Measurements from ENCODE around the gene CORO2B. TPM values are rescaled to one million over a fixed set of nuclear protein-coding genes. Genes with fewer than 3 reads are reported as not detected.

Gene CORO2B
- total RNA-seq, 4 donors from 2014 or later: 0.19 to 2.3 (median 0.22) TPM; not detected in 1

- H3K4me1 ChIP-seq: no peaks in the 10 kb centered on the region
- H3K27ac ChIP-seq: no peak overlapping the region
- intact Hi-C loops (cut with DNase I): loop anchor here (5.0 to 10.0 kb wide), 2 partner anchors 236 to 327 kb away; no protein-coding TSS in a partner anchor
- H3K4me3 ChIP-seq: no peak overlapping the region
- WGBS, 2 donors: 21 to 53% methylated on average over 6 to 12 of the region's 20 CpGs
- no peak for DNase-seq
- no peaks in the 10 kb centered on the region for H3K36me3 ChIP-seq
- TF ChIP-seq POLR2A (IDR thresholded peaks at IDR 0.05): no peak
- peak; percentile 79 to 95 (median 85) for TF ChIP-seq CTCF (IDR thresholded peaks at IDR 0.05)
- H3K9me3 ChIP-seq: no peaks in the 10 kb centered on the region
- peaks cover 0 to 54% (median 0%) of the 10 kb centered on the region in 4 donors for H3K27me3 ChIP-seq
Observed at GRCh38 chr15:68550498-68551295, 28.1 kb upstream of the CORO2B start.

GRCh38 chr15:68551296-68551635 is 27.5 kb upstream of the CORO2B start:
- no peak for DNase-seq
- no peak overlapping the region for H3K27ac ChIP-seq
- TF ChIP-seq POLR2A (IDR thresholded peaks at IDR 0.05) (no peak), CTCF (IDR thresholded peaks at IDR 0.05) (no peak)
- no peaks in the 10 kb centered on the region for H3K9me3 ChIP-seq
- WGBS, 2 donors: 75 to 78% methylated on average over 2 to 5 of the region's 5 CpGs
- H3K4me1 ChIP-seq: no peaks in the 10 kb centered on the region
- no peak overlapping the region for H3K4me3 ChIP-seq
- intact Hi-C loops (cut with DNase I): loop anchor here (5.0 to 10.0 kb wide), 2 partner anchors 236 to 326 kb away; no protein-coding TSS in a partner anchor
- no peaks in the 10 kb centered on the region for H3K36me3 ChIP-seq
- H3K27me3 ChIP-seq: peaks cover 0 to 58% (median 0%) of the 10 kb centered on the region in 4 donors

- WGBS, 2 donors: 52 to 58% methylated on average over 6 of the region's 6 CpGs
Observed at GRCh38 chr15:68552344-68552743, 26.4 kb upstream of the CORO2B start.

GRCh38 chr15:68552773-68553172 is 26.0 kb upstream of the CORO2B start:
- H3K27ac ChIP-seq: no peak overlapping the region
- no peaks in the 10 kb centered on the region for H3K36me3 ChIP-seq
- H3K4me3 ChIP-seq: no peak overlapping the region
- TF ChIP-seq CTCF (IDR thresholded peaks at IDR 0.05): no peak
- TF ChIP-seq POLR2A (IDR thresholded peaks at IDR 0.05): no peak
- H3K4me1 ChIP-seq: no peaks in the 10 kb centered on the region
- DNase-seq: no peak
- H3K27me3 ChIP-seq: peaks cover 0 to 59% (median 0%) of the 10 kb centered on the region in 4 donors
- no peaks in the 10 kb centered on the region for H3K9me3 ChIP-seq
- intact Hi-C loops (cut with DNase I): loop anchor here (5.0 to 10.0 kb wide), 2 partner anchors 238 to 325 kb away; no protein-coding TSS in a partner anchor
- WGBS, 2 donors: 22 to 41% methylated on average over 2 to 6 of the region's 6 CpGs

More at GRCh38 chr15:68552344-68552743, 26.4 kb upstream of the CORO2B start:
- Histone ChIP-seq H3K4me1 (no peaks in the 10 kb centered on the region), H3K9me3 (no peaks in the 10 kb centered on the region), H3K27me3 (peaks cover 0 to 56% (median 0%) of the 10 kb centered on the region in 4 donors), H3K4me3 (no peak overlapping the region), H3K27ac (no peak overlapping the region), H3K36me3 (no peaks in the 10 kb centered on the region)
- no peak for DNase-seq
- TF ChIP-seq CTCF (IDR thresholded peaks at IDR 0.05) (no peak), POLR2A (IDR thresholded peaks at IDR 0.05) (no peak)
- intact Hi-C loops (cut with DNase I): loop anchor here (5.0 to 10.0 kb wide), 2 partner anchors 238 to 325 kb away; no protein-coding TSS in a partner anchor

- intact Hi-C loops (cut with DNase I): loop anchor here (5.0 to 10.0 kb wide), 2 partner anchors 239 to 324 kb away; no protein-coding TSS in a partner anchor
- DNase-seq: no peak
- no peak overlapping the region for H3K27ac ChIP-seq
- WGBS, 2 donors: 59 to 61% methylated on average over 7 to 8 of the region's 8 CpGs
- no peak for TF ChIP-seq CTCF (IDR thresholded peaks at IDR 0.05)
- no peak for TF ChIP-seq POLR2A (IDR thresholded peaks at IDR 0.05)
- H3K4me3 ChIP-seq: no peak overlapping the region
- no peaks in the 10 kb centered on the region for H3K9me3 ChIP-seq
- no peaks in the 10 kb centered on the region for H3K36me3 ChIP-seq
- peaks cover 0 to 66% (median 0%) of the 10 kb centered on the region in 4 donors for H3K27me3 ChIP-seq
- H3K4me1 ChIP-seq: no peaks in the 10 kb centered on the region
Observed at GRCh38 chr15:68553314-68553993, 25.3 kb upstream of the CORO2B start.
